K562 treated with DMSO at 1 percent for 48 hours (cell line): Measurements from ENCODE around the gene HACD2. TPM values are rescaled to one million over a fixed set of nuclear protein-coding genes. Genes with fewer than 3 reads are reported as not detected.

Source experiments
- total RNA-seq: library from RNA; unstranded; fragments of 300-600 nt; gene quantifications from 2 replicates; pipeline ENCODE4 v1.2.3, GENCODE V29; 2022; ENCODE audit warnings: low replicate concordance; ENCODE audit errors: extremely low read depth

Gene HACD2
- not detected in 2 replicates for total RNA-seq

GRCh38 chr3:123584988-123585937, at the start of gene HACD2:
Gene HACD2 (minus strand): TSS chr3:123585053. CDS start chr3:123585027, 26 bp downstream.

GRCh38 chr3:123448536-123449101, 136.2 kb downstream of the HACD2 start, which contains the start of gene ADCY5:
Gene ADCY5 (minus strand): TSS chr3:123449090. CDS start chr3:123448545, 545 bp downstream.

Other genes with a start within 250 kb of the HACD2 start
- gene ADCY5, start 136.0 kb downstream of the HACD2 start, total RNA-seq, result not detected in 2 replicates